Memory B cell (primary cell): ENCODE measurements around the gene PALLD.

ENCODE experiments used
- ATAC-seq: fragments of 150-1000 bp; cut with Tn5 transposase; 2 replicates; pipeline ENCODE4 v1.10.0; 2021; ENCODE audit warnings: low read depth, mild to moderate bottlenecking, moderate library complexity
- DNase-seq, 2 donors: peaks; one replicate each; pipeline ENCODE4 v3.0.0; 2022; ENCODE audit warnings: low spot score in 2 of 2
- H3K27ac Mint-ChIP-seq: one replicate; pipeline ENCODE4 v1.8.0; 2022; ENCODE audit warnings: mild to moderate bottlenecking, moderate library complexity, mixed read lengths
- H3K27me3 Mint-ChIP-seq: one replicate; pipeline ENCODE4 v1.8.0; 2022; ENCODE audit warnings: mixed read lengths
- H3K36me3 Mint-ChIP-seq: one replicate; pipeline ENCODE4 v1.8.0; 2022; ENCODE audit warnings: mild to moderate bottlenecking, mixed read lengths
- H3K4me1 Mint-ChIP-seq: one replicate; pipeline ENCODE4 v1.8.0; 2022; ENCODE audit warnings: mixed read lengths
- H3K4me3 Mint-ChIP-seq: one replicate; pipeline ENCODE4 v1.8.0; 2022; ENCODE audit warnings: mild to moderate bottlenecking, moderate library complexity, mixed read lengths
- H3K9me3 Mint-ChIP-seq: one replicate; pipeline ENCODE4 v1.8.0; 2022; ENCODE audit warnings: mixed read lengths

The PALLD gene

GRCh38 chr4:168759959-168760527 lies 263.2 kb downstream of the PALLD start:
- H3K36me3 Mint-ChIP-seq: no peaks in the 10 kb centered on the region
- no peaks in the 10 kb centered on the region for H3K4me1 Mint-ChIP-seq
- no peak overlapping the region for H3K27ac Mint-ChIP-seq
- peaks cover 5% of the 10 kb centered on the region for H3K27me3 Mint-ChIP-seq
- H3K9me3 Mint-ChIP-seq: peaks cover 2% of the 10 kb centered on the region
- DNase-seq: no peak
- ATAC-seq: no peak
- no peak overlapping the region for H3K4me3 Mint-ChIP-seq

- Mint-ChIP-seq H3K27me3 (peaks cover 3% of the 10 kb centered on the region), H3K4me3 (no peak overlapping the region), H3K4me1 (no peaks in the 10 kb centered on the region), H3K27ac (no peak overlapping the region), H3K36me3 (no peaks in the 10 kb centered on the region), H3K9me3 (peaks cover 2% of the 10 kb centered on the region)
- ATAC-seq (no peak), DNase-seq (no peak)
These were observed 264.2 kb downstream of the PALLD start for GRCh38 chr4:168761066-168761465.

GRCh38 chr4:168765322-168765721 lies 268.5 kb downstream of the PALLD start:
- Mint-ChIP-seq H3K27ac (no peak overlapping the region), H3K4me3 (no peak overlapping the region), H3K27me3 (peaks cover 1% of the 10 kb centered on the region), H3K9me3 (peaks cover 1% of the 10 kb centered on the region), H3K36me3 (no peaks in the 10 kb centered on the region), H3K4me1 (no peaks in the 10 kb centered on the region)
- ATAC-seq (no peak), DNase-seq (no peak)

DNA sequence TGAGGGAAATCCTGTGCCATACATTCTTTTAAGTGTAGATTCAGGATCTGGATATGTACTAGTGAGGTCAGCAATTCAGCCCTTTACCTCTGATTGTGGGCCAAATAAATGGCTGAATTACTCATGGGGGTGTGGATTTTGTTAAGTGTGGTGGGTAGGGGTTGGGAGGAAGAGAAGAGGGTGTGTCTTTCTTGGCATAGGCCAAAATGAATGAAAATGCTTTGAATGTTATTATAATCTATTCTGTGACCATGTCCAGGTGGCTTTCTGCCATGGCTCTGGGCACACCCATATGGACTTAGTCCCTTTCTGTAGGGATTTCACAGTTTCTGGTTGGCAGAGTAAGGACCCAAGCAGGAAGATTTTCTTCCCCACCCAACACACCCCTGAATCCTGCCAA lies 268.9 kb downstream of the PALLD start:
- H3K27ac Mint-ChIP-seq: no peak overlapping the region
- H3K9me3 Mint-ChIP-seq: peaks cover 1% of the 10 kb centered on the region
- H3K4me1 Mint-ChIP-seq: no peaks in the 10 kb centered on the region
- H3K36me3 Mint-ChIP-seq: no peaks in the 10 kb centered on the region
- no peak overlapping the region for H3K4me3 Mint-ChIP-seq
- ATAC-seq (no peak), DNase-seq (no peak)
- peaks cover 1% of the 10 kb centered on the region for H3K27me3 Mint-ChIP-seq

DNA sequence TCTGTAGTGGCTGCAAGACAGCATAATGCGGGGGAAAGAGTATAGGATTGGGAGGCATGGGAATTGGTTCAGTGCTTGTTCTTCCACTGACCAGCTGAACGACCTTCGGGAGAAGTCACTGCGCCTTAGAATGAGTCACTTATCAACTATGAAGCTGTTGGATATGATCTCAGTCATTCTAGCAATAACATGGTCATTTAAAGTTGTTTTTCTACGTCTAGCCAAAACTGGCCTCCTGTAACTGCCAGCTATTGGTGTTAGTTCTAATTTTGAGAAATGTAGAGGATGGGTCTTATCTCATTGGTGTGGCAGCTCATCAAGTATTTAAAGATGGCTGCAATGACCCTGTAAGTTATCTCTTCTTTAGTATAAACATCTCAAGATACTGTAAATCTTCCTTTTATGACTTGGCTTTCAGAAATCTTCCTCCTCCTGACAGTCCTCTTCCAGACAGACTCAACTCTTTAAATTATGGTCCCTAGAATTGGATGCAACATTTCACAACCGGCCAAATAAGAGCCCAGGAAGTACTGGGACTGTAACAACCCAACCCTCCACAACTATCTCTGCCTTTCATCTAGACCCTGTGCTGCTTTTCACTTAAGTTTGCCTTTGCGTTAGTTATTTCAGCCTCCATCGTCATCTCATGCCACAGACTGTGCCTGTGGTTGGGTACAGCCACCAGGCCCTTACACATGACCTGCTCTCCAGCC lies 269.9 kb downstream of the PALLD start:
- no peak for DNase-seq
- H3K4me3 Mint-ChIP-seq: no peak overlapping the region
- no peaks in the 10 kb centered on the region for H3K36me3 Mint-ChIP-seq
- no peak for ATAC-seq
- H3K9me3 Mint-ChIP-seq: peaks cover 1% of the 10 kb centered on the region
- H3K27me3 Mint-ChIP-seq: peaks cover 1% of the 10 kb centered on the region
- no peak overlapping the region for H3K27ac Mint-ChIP-seq
- no peaks in the 10 kb centered on the region for H3K4me1 Mint-ChIP-seq

DNA sequence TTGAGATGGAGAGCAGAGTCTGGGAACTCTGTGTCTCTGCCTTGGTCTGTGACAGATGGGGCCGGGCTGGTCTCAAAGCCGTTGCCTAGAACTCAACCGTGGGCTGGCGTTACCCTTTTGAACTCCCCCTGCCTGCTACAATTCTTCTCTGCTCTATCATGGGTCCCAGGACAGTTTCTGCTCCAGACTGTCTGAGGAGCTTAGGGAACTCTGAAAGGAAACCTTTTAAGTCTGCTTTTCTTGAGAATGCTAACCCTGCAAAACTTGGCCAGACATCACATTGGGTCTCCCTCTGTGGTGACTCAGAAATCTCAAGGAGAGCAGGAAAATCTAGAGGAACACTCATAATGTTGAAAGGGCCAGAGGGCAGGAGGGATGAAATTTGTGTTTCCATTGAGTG lies 272.6 kb downstream of the PALLD start:
- DNase-seq (no peak), ATAC-seq (no peak)
- Mint-ChIP-seq H3K9me3 (peaks cover 3% of the 10 kb centered on the region), H3K4me3 (no peak overlapping the region), H3K27me3 (peaks cover 3% of the 10 kb centered on the region), H3K36me3 (no peaks in the 10 kb centered on the region), H3K4me1 (no peaks in the 10 kb centered on the region), H3K27ac (no peak overlapping the region)

DNA sequence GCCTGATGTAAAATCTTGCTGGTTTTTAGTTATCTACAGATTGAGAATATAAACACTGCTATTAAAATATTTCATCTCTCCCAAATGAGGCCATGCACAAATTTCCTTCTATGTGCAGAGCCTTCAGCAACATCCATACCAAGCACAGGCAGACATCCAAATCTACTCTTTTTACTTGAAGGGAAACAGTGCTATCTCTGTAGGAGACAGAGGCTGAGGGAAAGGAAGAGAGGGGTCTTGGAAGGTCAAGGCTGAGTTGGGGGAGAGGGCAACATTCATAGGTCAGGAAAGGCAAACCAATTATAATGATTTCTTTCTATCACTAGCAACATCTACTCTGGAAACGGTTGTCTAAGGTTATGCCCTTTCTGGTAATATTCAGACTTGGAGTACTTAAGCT lies 273.0 kb downstream of the PALLD start:
- Mint-ChIP-seq H3K9me3 (peaks cover 3% of the 10 kb centered on the region), H3K36me3 (no peaks in the 10 kb centered on the region), H3K27ac (no peak overlapping the region), H3K4me3 (no peak overlapping the region), H3K27me3 (peaks cover 3% of the 10 kb centered on the region), H3K4me1 (no peaks in the 10 kb centered on the region)
- DNase-seq: no peak
- ATAC-seq: no peak

- peaks cover 5% of the 10 kb centered on the region for H3K27me3 Mint-ChIP-seq
- no peaks in the 10 kb centered on the region for H3K36me3 Mint-ChIP-seq
- peaks cover 6% of the 10 kb centered on the region for H3K9me3 Mint-ChIP-seq
- no peak overlapping the region for H3K4me3 Mint-ChIP-seq
- no peak for ATAC-seq
- H3K27ac Mint-ChIP-seq: no peak overlapping the region
- no peaks in the 10 kb centered on the region for H3K4me1 Mint-ChIP-seq
- DNase-seq: no peak
These were observed 274.4 kb downstream of the PALLD start for GRCh38 chr4:168771251-168771650.

DNA sequence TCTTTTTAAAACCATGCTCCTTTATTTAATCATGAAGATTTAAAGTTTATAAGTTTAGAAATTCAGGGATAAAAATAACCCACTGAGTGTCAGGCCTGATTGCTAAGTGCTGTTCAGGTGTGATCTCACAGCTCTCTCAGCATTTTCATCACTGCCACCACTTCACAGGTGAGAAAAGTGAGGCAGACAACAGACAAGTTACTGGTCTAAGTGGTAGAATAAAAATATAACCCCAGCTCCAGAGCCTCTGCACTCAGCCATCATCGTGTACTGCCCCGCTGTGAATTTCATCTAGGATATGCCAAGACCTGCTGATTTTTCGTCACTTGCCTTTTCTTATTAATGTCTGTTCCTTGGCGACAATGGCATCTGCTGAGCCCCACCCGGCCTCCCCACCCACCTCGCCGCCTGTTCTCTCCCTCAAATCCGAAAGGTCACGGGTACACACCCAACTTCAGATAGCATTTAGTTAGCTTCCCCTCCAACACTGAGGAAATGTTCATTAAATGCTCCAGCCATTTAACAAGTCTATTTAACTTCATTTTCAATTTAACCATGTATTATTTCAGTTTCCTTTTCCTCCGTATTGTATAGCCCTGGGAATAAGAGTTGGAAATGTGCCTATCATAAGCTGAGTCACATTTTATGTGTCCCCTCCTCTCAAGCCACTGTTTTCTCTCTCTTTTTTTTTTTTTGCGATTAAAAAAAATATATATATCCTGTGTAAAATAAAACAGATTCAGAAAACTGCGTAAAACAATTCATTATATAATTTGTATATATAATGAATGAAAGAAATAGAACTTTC lies 276.7 kb downstream of the PALLD start:
- DNase-seq (no peak), ATAC-seq (no peak)
- H3K27ac Mint-ChIP-seq: no peak overlapping the region
- H3K27me3 Mint-ChIP-seq: peaks cover 4% of the 10 kb centered on the region
- H3K9me3 Mint-ChIP-seq: peaks cover 7% of the 10 kb centered on the region
- H3K4me1 Mint-ChIP-seq: no peaks in the 10 kb centered on the region
- no peaks in the 10 kb centered on the region for H3K36me3 Mint-ChIP-seq
- no peak overlapping the region for H3K4me3 Mint-ChIP-seq

DNA sequence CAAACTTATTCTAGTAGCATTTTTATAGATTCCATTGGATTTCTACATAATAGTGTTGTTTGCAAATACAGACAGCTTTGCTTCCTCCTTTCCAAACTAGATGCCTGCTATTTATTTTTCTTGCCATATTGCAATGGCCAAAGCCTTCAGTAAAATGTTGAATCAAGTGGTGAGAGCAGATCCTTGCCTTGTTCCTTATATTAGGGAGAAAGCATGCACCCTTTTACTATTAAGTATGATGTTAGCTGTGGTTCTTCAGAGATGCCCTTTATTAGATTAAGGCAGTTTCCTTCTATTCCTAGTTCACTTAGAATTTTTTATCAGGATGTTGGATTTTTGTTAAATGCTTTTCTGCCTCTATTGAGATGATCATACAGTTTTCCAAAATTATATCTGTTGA lies 279.5 kb downstream of the PALLD start:
- no peak overlapping the region for H3K27ac Mint-ChIP-seq

GRCh38 chr4:168777277-168777965 lies 280.6 kb downstream of the PALLD start:
- H3K9me3 Mint-ChIP-seq: peaks cover 7% of the 10 kb centered on the region
- DNase-seq: no peak

More for the DNA sequence above, 279.5 kb downstream of the PALLD start:
- Mint-ChIP-seq H3K36me3 (no peaks in the 10 kb centered on the region), H3K27me3 (peaks cover 12% of the 10 kb centered on the region), H3K4me1 (no peaks in the 10 kb centered on the region), H3K9me3 (peaks cover 7% of the 10 kb centered on the region), H3K4me3 (no peak overlapping the region)
- DNase-seq (no peak), ATAC-seq (no peak)

GRCh38 chr4:168781341-168781740 lies 284.5 kb downstream of the PALLD start:
- Mint-ChIP-seq H3K4me1 (no peaks in the 10 kb centered on the region), H3K9me3 (peaks cover 2% of the 10 kb centered on the region), H3K27me3 (peaks cover 19% of the 10 kb centered on the region), H3K36me3 (no peaks in the 10 kb centered on the region), H3K27ac (no peak overlapping the region), H3K4me3 (no peak overlapping the region)
- DNase-seq: no peak
- ATAC-seq: no peak

More at GRCh38 chr4:168777277-168777965, 280.6 kb downstream of the PALLD start:
- peaks cover 17% of the 10 kb centered on the region for H3K27me3 Mint-ChIP-seq
- no peak for ATAC-seq
- H3K27ac Mint-ChIP-seq: no peak overlapping the region
- H3K4me3 Mint-ChIP-seq: no peak overlapping the region
- no peaks in the 10 kb centered on the region for H3K4me1 Mint-ChIP-seq
- no peaks in the 10 kb centered on the region for H3K36me3 Mint-ChIP-seq

GRCh38 chr4:168781926-168782325 lies 285.1 kb downstream of the PALLD start:
- H3K36me3 Mint-ChIP-seq: no peaks in the 10 kb centered on the region
- ATAC-seq (no peak), DNase-seq (no peak)
- peaks cover 19% of the 10 kb centered on the region for H3K27me3 Mint-ChIP-seq
- H3K9me3 Mint-ChIP-seq: peaks cover 1% of the 10 kb centered on the region
- H3K4me1 Mint-ChIP-seq: no peaks in the 10 kb centered on the region
- H3K27ac Mint-ChIP-seq: no peak overlapping the region
- H3K4me3 Mint-ChIP-seq: no peak overlapping the region

- peaks cover 19% of the 10 kb centered on the region for H3K27me3 Mint-ChIP-seq
- H3K4me3 Mint-ChIP-seq: no peak overlapping the region
- H3K4me1 Mint-ChIP-seq: no peaks in the 10 kb centered on the region
- no peaks in the 10 kb centered on the region for H3K9me3 Mint-ChIP-seq
- no peak overlapping the region for H3K27ac Mint-ChIP-seq
- DNase-seq (no peak), ATAC-seq (no peak)
- no peaks in the 10 kb centered on the region for H3K36me3 Mint-ChIP-seq
These were observed 285.6 kb downstream of the PALLD start for GRCh38 chr4:168782439-168782838.
